ENCODE measurements around the gene FHIP1A. TPM values are rescaled to one million over a fixed set of nuclear protein-coding genes. Genes with fewer than 3 reads are reported as not detected.

FHIP1A gene
- total RNA-seq, 1 donor from 2014 or later = 4.1 TPM

GRCh38 chr4:151443247-151443646 lies 34.3 kb downstream of the FHIP1A start:
- TF ChIP-seq CTCF (IDR thresholded peaks at IDR 0.05; ENCODE audit: insufficient read depth, low read depth, low read length) (no peak), EZH2 (IDR thresholded peaks at IDR 0.05; ENCODE audit: insufficient read depth, low read length) (no peak)
- H3K4me3 ChIP-seq (ENCODE audit: insufficient read depth, low read depth, low read length) = no peak overlapping the region
- no peaks in the 10 kb centered on the region for H3K4me1 ChIP-seq (ENCODE audit: insufficient read depth, low read length)
- Mint-ChIP-seq H3K9me3 (ENCODE audit: unreplicated experiment) (no peaks in the 10 kb centered on the region), H3K27ac (ENCODE audit: unreplicated experiment) (no peak overlapping the region), H3K36me3 (ENCODE audit: low read depth, unreplicated experiment) (no peaks in the 10 kb centered on the region), H3K27me3 (ENCODE audit: low read depth, unreplicated experiment) (no peaks in the 10 kb centered on the region), H3K4me1 (ENCODE audit: low read depth, unreplicated experiment) (peaks cover 2% of the 10 kb centered on the region), H3K4me3 (ENCODE audit: unreplicated experiment) (no peak overlapping the region)
- H3K79me2 ChIP-seq (ENCODE audit: insufficient read depth, low read length) = no peaks in the 10 kb centered on the region
- no peak overlapping the region for H3K4me2 ChIP-seq (ENCODE audit: low read length)
- H2AFZ ChIP-seq (ENCODE audit: low read depth, low read length) = no peak overlapping the region
- no peak overlapping the region for H3K9ac ChIP-seq (ENCODE audit: low read length)
- H3K27ac ChIP-seq (ENCODE audit: low read depth, low read length) = no peak overlapping the region
- no peaks in the 10 kb centered on the region for H3K36me3 ChIP-seq (ENCODE audit: insufficient read depth, low read length)
- no peaks in the 10 kb centered on the region for H3K9me3 ChIP-seq (ENCODE audit: insufficient read depth, low read depth, low read length)
- H4K20me1 ChIP-seq (ENCODE audit: insufficient read depth, low read length) = no peaks in the 10 kb centered on the region
- FAIRE-seq (no peak), DNase-seq (ENCODE audit: low read depth) (no peak)
- H3K27me3 ChIP-seq (ENCODE audit: insufficient read depth, low read length) = no peaks in the 10 kb centered on the region

GRCh38 chr4:151443752-151444151 lies 34.8 kb downstream of the FHIP1A start:
- Histone ChIP-seq H2AFZ (ENCODE audit: low read depth, low read length) (no peak overlapping the region), H3K79me2 (ENCODE audit: insufficient read depth, low read length) (no peaks in the 10 kb centered on the region), H3K4me2 (ENCODE audit: low read length) (no peak overlapping the region), H3K4me3 (ENCODE audit: insufficient read depth, low read depth, low read length) (no peak overlapping the region), H4K20me1 (ENCODE audit: insufficient read depth, low read length) (no peaks in the 10 kb centered on the region), H3K36me3 (ENCODE audit: insufficient read depth, low read length) (no peaks in the 10 kb centered on the region), H3K4me1 (ENCODE audit: insufficient read depth, low read length) (no peaks in the 10 kb centered on the region), H3K27me3 (ENCODE audit: insufficient read depth, low read length) (no peaks in the 10 kb centered on the region), H3K9ac (ENCODE audit: low read length) (no peak overlapping the region), H3K27ac (ENCODE audit: low read depth, low read length) (no peak overlapping the region), H3K9me3 (ENCODE audit: insufficient read depth, low read depth, low read length) (no peaks in the 10 kb centered on the region)
- H3K27me3 Mint-ChIP-seq (ENCODE audit: low read depth, unreplicated experiment) = no peaks in the 10 kb centered on the region
- no peak for TF ChIP-seq CTCF (IDR thresholded peaks at IDR 0.05; ENCODE audit: insufficient read depth, low read depth, low read length)
- TF ChIP-seq EZH2 (IDR thresholded peaks at IDR 0.05; ENCODE audit: insufficient read depth, low read length) = no peak
- DNase-seq (ENCODE audit: low read depth) = no peak
- no peak overlapping the region for H3K4me3 Mint-ChIP-seq (ENCODE audit: unreplicated experiment)
- FAIRE-seq = no peak
- no peak overlapping the region for H3K27ac Mint-ChIP-seq (ENCODE audit: unreplicated experiment)
- no peaks in the 10 kb centered on the region for H3K36me3 Mint-ChIP-seq (ENCODE audit: low read depth, unreplicated experiment)
- H3K4me1 Mint-ChIP-seq (ENCODE audit: low read depth, unreplicated experiment) = peaks cover 2% of the 10 kb centered on the region
- no peaks in the 10 kb centered on the region for H3K9me3 Mint-ChIP-seq (ENCODE audit: unreplicated experiment)

- Histone ChIP-seq H2AFZ (ENCODE audit: low read depth, low read length) (no peak overlapping the region), H3K27me3 (ENCODE audit: insufficient read depth, low read length) (no peaks in the 10 kb centered on the region), H3K9me3 (ENCODE audit: insufficient read depth, low read depth, low read length) (no peaks in the 10 kb centered on the region), H4K20me1 (ENCODE audit: insufficient read depth, low read length) (no peaks in the 10 kb centered on the region), H3K4me1 (ENCODE audit: insufficient read depth, low read length) (no peaks in the 10 kb centered on the region), H3K27ac (ENCODE audit: low read depth, low read length) (no peak overlapping the region), H3K9ac (ENCODE audit: low read length) (no peak overlapping the region), H3K4me2 (ENCODE audit: low read length) (no peak overlapping the region), H3K4me3 (ENCODE audit: insufficient read depth, low read depth, low read length) (no peak overlapping the region), H3K79me2 (ENCODE audit: insufficient read depth, low read length) (no peaks in the 10 kb centered on the region), H3K36me3 (ENCODE audit: insufficient read depth, low read length) (no peaks in the 10 kb centered on the region)
- FAIRE-seq = no peak
- DNase-seq (ENCODE audit: low read depth) = no peak
- H3K36me3 Mint-ChIP-seq (ENCODE audit: low read depth, unreplicated experiment) = no peaks in the 10 kb centered on the region
- no peak overlapping the region for H3K27ac Mint-ChIP-seq (ENCODE audit: unreplicated experiment)
- peaks cover 2% of the 10 kb centered on the region for H3K4me1 Mint-ChIP-seq (ENCODE audit: low read depth, unreplicated experiment)
- H3K27me3 Mint-ChIP-seq (ENCODE audit: low read depth, unreplicated experiment) = no peaks in the 10 kb centered on the region
- no peak for TF ChIP-seq CTCF (IDR thresholded peaks at IDR 0.05; ENCODE audit: insufficient read depth, low read depth, low read length)
- no peak for TF ChIP-seq EZH2 (IDR thresholded peaks at IDR 0.05; ENCODE audit: insufficient read depth, low read length)
- no peaks in the 10 kb centered on the region for H3K9me3 Mint-ChIP-seq (ENCODE audit: unreplicated experiment)
- H3K4me3 Mint-ChIP-seq (ENCODE audit: unreplicated experiment) = no peak overlapping the region
These were observed 37.2 kb downstream of the FHIP1A start for GRCh38 chr4:151446208-151446607.

Measured in astrocyte (in vitro differentiated cells and primary cell).